Activated CD4-positive, alpha-beta T cell treated with anti-CD3 and anti-CD28 coated beads, Interleukin-2, amount 50 U/mL, for 4 hours (primary cell): ENCODE data around the gene ZBTB47.

Experiments
- DNase-seq, 2 experiments: peaks; one replicate each; pipeline ENCODE4 v3.0.0-alpha.2; 2020

Gene ZBTB47

GRCh38 chr3:42701371-42702065 lies 48.0 kb downstream of the ZBTB47 start:
- peak; percentile 30 to 40 for DNase-seq

- no peak for DNase-seq
Observed at GRCh38 chr3:42702066-42702951, 48.8 kb downstream of the ZBTB47 start, which contains the start of gene HHATL. TSS of gene HHATL (minus strand) at chr3:42702798. CDS start at chr3:42700826, 1,972 bp downstream.

- DNase-seq: no peak
Observed at GRCh38 chr3:42702982-42703694, 49.6 kb downstream of the ZBTB47 start.

- no peak for DNase-seq
Observed at GRCh38 chr3:42703695-42704025, 50.2 kb downstream of the ZBTB47 start.

- DNase-seq: no peak
Observed at GRCh38 chr3:42704136-42704841, 50.8 kb downstream of the ZBTB47 start.

- DNase-seq: no peak
Observed at GRCh38 chr3:42705058-42705767, 51.7 kb downstream of the ZBTB47 start.

GRCh38 chr3:42705962-42706585 lies 52.6 kb downstream of the ZBTB47 start:
- no peak for DNase-seq

GRCh38 chr3:42706721-42707619 lies 53.5 kb downstream of the ZBTB47 start:
- no peak for DNase-seq

- DNase-seq: no peak
Observed at GRCh38 chr3:42707620-42708355, 54.3 kb downstream of the ZBTB47 start.

GRCh38 chr3:42708611-42709151 lies 55.2 kb downstream of the ZBTB47 start:
- no peak for DNase-seq

GRCh38 chr3:42709621-42710020 lies 56.1 kb downstream of the ZBTB47 start:
- DNase-seq: no peak

- DNase-seq: no peak
Observed at GRCh38 chr3:42710323-42711021, 57.0 kb downstream of the ZBTB47 start.

- no peak for DNase-seq
Observed at GRCh38 chr3:42711491-42712343, 58.2 kb downstream of the ZBTB47 start.

GRCh38 chr3:42712344-42712648 lies 58.8 kb downstream of the ZBTB47 start:
- no peak for DNase-seq

- DNase-seq: no peak
Observed at GRCh38 chr3:42712688-42713372, 59.3 kb downstream of the ZBTB47 start.

- no peak for DNase-seq
Observed at GRCh38 chr3:42713747-42714146, 60.2 kb downstream of the ZBTB47 start.

- no peak for DNase-seq
Observed at GRCh38 chr3:42714171-42714852, 60.8 kb downstream of the ZBTB47 start.
